ENCODE data around the gene SLBP. TPM values are rescaled to one million over a fixed set of nuclear protein-coding genes. Genes with fewer than 3 reads are reported as not detected.

SLBP gene
- total and polyA plus RNA-seq, 2 donors (not counting 1 experiment from before 2014, with no cell fraction given), result 19.4 to 31.8 TPM

GRCh38 chr4:1717129-1718094 lies 5.3 kb upstream of the SLBP start:
- H3K4me2 ChIP-seq (replicated peaks; ENCODE audit: low read depth, low read length, poor library complexity, severe bottlenecking), result no peak overlapping the region
- intact Hi-C loops (cut with micrococcal nuclease), result no loop called here
- H3K36me3 ChIP-seq (replicated peaks in 1 of 2; ENCODE audit: control extremely low read depth in 1 of 2, control insufficient read depth in 1 of 2, extremely low read depth in 1 of 2, insufficient read depth in 2 of 2, low read length in 1 of 2), result peaks cover 0 to 20% of the 10 kb centered on the region in 2 experiments
- H4K20me1 ChIP-seq (ENCODE audit: control insufficient read depth, insufficient read depth, low read length, poor library complexity, severe bottlenecking), result peaks cover 49% of the 10 kb centered on the region
- WGBS (ENCODE audit: insufficient coverage), result 96% methylated on average over 32 of the region's 32 CpGs
- H3K27ac Mint-ChIP-seq, result peak overlapping the region; percentile 86
- TF ChIP-seq EZH2 (IDR thresholded peaks at IDR 0.05; ENCODE audit: borderline replicate concordance, insufficient read depth, low read depth, low read length, poor library complexity, severe bottlenecking), result no peak
- no peak for TF ChIP-seq CTCF (IDR thresholded peaks at IDR 0.05)
- CTCF ChIA-PET, result interaction anchor here (6.1 to 14.7 kb wide), 2 partner anchors 24 kb away, joined by 75 to 503 read pairs; no protein-coding TSS in a partner anchor
- peaks cover 0 to 6% (median 0%) of the 10 kb centered on the region in 3 donors for H3K9me3 ChIP-seq (ENCODE audit: control extremely low read depth in 1 of 3, control insufficient read depth in 2 of 3, insufficient read depth in 1 of 3, low read length in 2 of 3)
- no peaks in the 10 kb centered on the region for H3K27me3 Mint-ChIP-seq
- no peak overlapping the region for H3K9ac ChIP-seq (ENCODE audit: low read length)
- H3K4me3 Mint-ChIP-seq, result no peak overlapping the region
- no peak overlapping the region for H2AFZ ChIP-seq (ENCODE audit: insufficient read depth, low read depth, low read length, poor library complexity, severe bottlenecking)
- no peaks in the 10 kb centered on the region for H3K27me3 ChIP-seq (replicated peaks in 1 of 4; ENCODE audit: control extremely low read depth in 1 of 4, control insufficient read depth in 3 of 4, insufficient read depth in 4 of 4, low read length in 3 of 4)
- H3K4me1 ChIP-seq (ENCODE audit: control insufficient read depth in 2 of 2, insufficient read depth in 2 of 2, low read length in 2 of 2), result peaks cover 56 to 79% of the 10 kb centered on the region in 2 donors
- POLR2A ChIA-PET, result interaction anchor here (0.5 kb wide), 1 partner anchor 702 kb away, joined by 3 read pairs; no protein-coding TSS in a partner anchor
- H3K4me3 ChIP-seq (ENCODE audit: control extremely low read depth in 1 of 5, extremely low read depth in 1 of 5, insufficient read depth in 1 of 5, low read depth in 2 of 5, low read length in 4 of 5), result no peak overlapping the region
- peaks cover 60% of the 10 kb centered on the region for H3K79me2 ChIP-seq (ENCODE audit: control insufficient read depth, insufficient read depth, low read length)
- peaks cover 66% of the 10 kb centered on the region for H3K4me1 Mint-ChIP-seq
- no peak for ATAC-seq (ENCODE audit: low read depth)
- peak; percentile 25 for DNase-seq
- no peaks in the 10 kb centered on the region for H3K9me3 Mint-ChIP-seq (ENCODE audit: insufficient read depth)
- no peak overlapping the region for H3K27ac ChIP-seq (ENCODE audit: low read length in 2 of 2)

All from B cell (primary cell).